HEK293 (cell line): ENCODE results near the gene ZNF33B.

ENCODE experiments used
- CTCF ChIA-PET: fragments of 350-600 bp; formaldehyde crosslinking; extraction: SDS; loops from one replicate; lab custom pipeline; 2021; ENCODE audit warnings: antibody characterized with exemption; lab: Yijun Ruan, JAX
- POLR2A ChIA-PET: fragments of 300-600 bp; formaldehyde crosslinking; extraction: SDS; loops from one replicate; lab custom pipeline; 2020; ENCODE audit warnings: antibody characterized with exemption, inconsistent platforms; lab: Yijun Ruan, JAX
- H3K27ac ChIP-seq: fragments of 200-500 bp; sonication (Bioruptor generic); 2 replicates; pipeline ENCODE4 v1.5.1; 2014; ENCODE audit warnings: low read depth, low read length, control low read depth, inconsistent platforms; ENCODE audit errors: extremely low read depth
- H3K36me3 ChIP-seq, 2 experiments: fragments of 200-500 bp in 1 of 2; sonication (Bioruptor generic) in 1 of 2; 1 replicate in 1 of 2; 2 replicates in 1 of 2; pipeline ENCODE4 v1.5.1; 2014 to 2017; ENCODE audit warnings: inconsistent platforms in 2 of 2, low read length in 2 of 2; ENCODE audit not compliant: control insufficient read depth in 2 of 2, insufficient read depth in 1 of 2
- H3K4me1 ChIP-seq: fragments of 200-500 bp; sonication (Bioruptor generic); 2 replicates; pipeline ENCODE4 v1.5.1; 2014; ENCODE audit warnings: mild to moderate bottlenecking, low read length, inconsistent platforms; ENCODE audit not compliant: control insufficient read depth, insufficient read depth
- H3K4me3 ChIP-seq: 2 replicates; pipeline ENCODE4 v1.5.1; 2011; ENCODE audit warnings: low read depth, mild to moderate bottlenecking, control low read depth, low read length, moderate library complexity
- H3K9me3 ChIP-seq: fragments of 200-500 bp; sonication (Bioruptor generic); 2 replicates; pipeline ENCODE4 v1.5.1; 2014; ENCODE audit warnings: low read depth, low read length, inconsistent platforms; ENCODE audit not compliant: control insufficient read depth, insufficient read depth
- AEBP2 ChIP-seq: fragments of 450-650 bp; formaldehyde crosslinking; IDR thresholded peaks from 2 replicates; pipeline ENCODE4 v1.5.1; 2016; ENCODE audit warnings: missing biosample characterization, missing genetic modification characterization, borderline replicate concordance
- GLIS2 ChIP-seq: fragments of 450-650 bp; formaldehyde crosslinking; IDR thresholded peaks from 2 replicates; pipeline ENCODE4 v1.5.1; 2016; ENCODE audit warnings: missing biosample characterization, missing genetic modification characterization
- KLF10 ChIP-seq: fragments of 450-650 bp; IDR thresholded peaks from 2 replicates; pipeline ENCODE4 v1.5.1; 2018; ENCODE audit warnings: missing biosample characterization, mild to moderate bottlenecking, missing genetic modification characterization
- OVOL3 ChIP-seq: fragments of 450-650 bp; formaldehyde crosslinking; IDR thresholded peaks from 2 replicates; pipeline ENCODE4 v1.5.1; 2016; ENCODE audit warnings: missing biosample characterization, missing genetic modification characterization
- PRDM1 ChIP-seq: fragments of 450-650 bp; formaldehyde crosslinking; IDR thresholded peaks from 2 replicates; pipeline ENCODE4; 2016; ENCODE audit warnings: missing biosample characterization, missing genetic modification characterization
- SCRT2 ChIP-seq: fragments of 450-650 bp; formaldehyde crosslinking; IDR thresholded peaks from 2 replicates; pipeline ENCODE4 v1.5.1; 2016; ENCODE audit warnings: missing biosample characterization, missing genetic modification characterization
- SP3 ChIP-seq: fragments of 450-650 bp; formaldehyde crosslinking; IDR thresholded peaks from 2 replicates; pipeline ENCODE4 v1.5.1; 2016; ENCODE audit warnings: missing biosample characterization, missing genetic modification characterization
- SP7 ChIP-seq: fragments of 450-650 bp; formaldehyde crosslinking; IDR thresholded peaks from 2 replicates; pipeline ENCODE4 v1.5.1; 2016; ENCODE audit warnings: missing biosample characterization, missing genetic modification characterization
- ZBTB8A ChIP-seq: fragments of 450-650 bp; formaldehyde crosslinking; IDR thresholded peaks from 2 replicates; pipeline ENCODE4 v1.5.1; 2016; ENCODE audit warnings: missing biosample characterization, missing genetic modification characterization
- ZFP41 ChIP-seq: fragments of 450-650 bp; formaldehyde crosslinking; IDR thresholded peaks from 2 replicates; pipeline ENCODE4 v1.5.1; 2016; ENCODE audit warnings: missing biosample characterization, missing genetic modification characterization, borderline replicate concordance
- ZNF121 ChIP-seq: fragments of 450-650 bp; formaldehyde crosslinking; IDR thresholded peaks from 2 replicates; pipeline ENCODE4 v1.5.1; 2016; ENCODE audit warnings: missing biosample characterization, missing genetic modification characterization
- ZNF19 ChIP-seq: fragments of 450-650 bp; formaldehyde crosslinking; IDR thresholded peaks from 2 replicates; pipeline ENCODE4; 2016; ENCODE audit warnings: missing biosample characterization, missing genetic modification characterization, low read depth
- ZNF202 ChIP-seq: fragments of 450-650 bp; formaldehyde crosslinking; IDR thresholded peaks from 2 replicates; pipeline ENCODE4 v1.5.1; 2016; ENCODE audit warnings: missing biosample characterization, missing genetic modification characterization, borderline replicate concordance
- ZNF214 ChIP-seq: fragments of 450-650 bp; formaldehyde crosslinking; IDR thresholded peaks from 2 replicates; pipeline ENCODE4 v1.5.1; 2017; ENCODE audit warnings: missing biosample characterization, mild to moderate bottlenecking, missing genetic modification characterization, borderline replicate concordance
- ZNF24 ChIP-seq: fragments of 450-650 bp; formaldehyde crosslinking; IDR thresholded peaks from 2 replicates; pipeline ENCODE4 v1.5.1; 2016; ENCODE audit warnings: missing biosample characterization, missing genetic modification characterization
- ZNF292 ChIP-seq: fragments of 450-650 bp; formaldehyde crosslinking; IDR thresholded peaks from 2 replicates; pipeline ENCODE4 v1.5.1; 2016; ENCODE audit warnings: low read depth, missing biosample characterization, missing genetic modification characterization, borderline replicate concordance
- ZNF311 ChIP-seq: fragments of 450-650 bp; formaldehyde crosslinking; IDR thresholded peaks from 2 replicates; pipeline ENCODE4 v1.5.1; 2017; ENCODE audit warnings: missing biosample characterization, missing genetic modification characterization, borderline replicate concordance
- ZNF354C ChIP-seq: fragments of 450-650 bp; formaldehyde crosslinking; IDR thresholded peaks from 2 replicates; pipeline ENCODE4 v1.5.1; 2016; ENCODE audit warnings: missing biosample characterization, missing genetic modification characterization, low read depth, borderline replicate concordance
- ZNF416 ChIP-seq: fragments of 450-650 bp; formaldehyde crosslinking; IDR thresholded peaks from 2 replicates; pipeline ENCODE4 v1.5.1; 2016; ENCODE audit warnings: missing biosample characterization, missing genetic modification characterization
- ZNF521 ChIP-seq: fragments of 450-650 bp; formaldehyde crosslinking; IDR thresholded peaks from 2 replicates; pipeline ENCODE4 v1.5.1; 2017; ENCODE audit warnings: missing biosample characterization, mild to moderate bottlenecking, missing genetic modification characterization
- ZNF701 ChIP-seq: fragments of 450-650 bp; formaldehyde crosslinking; IDR thresholded peaks from 2 replicates; pipeline ENCODE4 v1.5.1; 2016; ENCODE audit warnings: missing biosample characterization, missing genetic modification characterization
- ZNF768 ChIP-seq: fragments of 450-650 bp; formaldehyde crosslinking; IDR thresholded peaks from 2 replicates; pipeline ENCODE4 v1.5.1; 2018; ENCODE audit warnings: missing biosample characterization, mild to moderate bottlenecking, missing genetic modification characterization
- ZNF837 ChIP-seq: fragments of 450-650 bp; formaldehyde crosslinking; IDR thresholded peaks from 2 replicates; pipeline ENCODE4 v1.5.1; 2016; ENCODE audit warnings: missing biosample characterization, missing genetic modification characterization
- TF ChIP-seq, protein P1 (sequence below): fragments of 450-650 bp; formaldehyde crosslinking; IDR thresholded peaks from 2 replicates; pipeline ENCODE4 v1.5.1; 2017; ENCODE audit warnings: missing biosample characterization, missing genetic modification characterization

The ZNF33B gene

GRCh38 chr10:42646687-42647640, 8.6 kb upstream of the ZNF33B start:
- H3K9me3 ChIP-seq = no peaks in the 10 kb centered on the region
- no peak overlapping the region for H3K27ac ChIP-seq
- ChIA-PET POLR2A (no interaction called here), CTCF (interaction anchor here (0.7 kb wide), 1 partner anchor 295 kb away, joined by 4 read pairs; no protein-coding TSS in a partner anchor)
- H3K4me1 ChIP-seq = no peaks in the 10 kb centered on the region
- H3K36me3 ChIP-seq = no peaks in the 10 kb centered on the region
- TF ChIP-seq ZNF202 (tag by site-specific recombination) (no peak), ZNF292 (no peak), ZNF521 (tag by site-specific recombination) (no peak), ZFP41 (tag by site-specific recombination) (no peak), ZNF701 (no peak), ZNF121 (no peak), ZNF24 (tag by site-specific recombination) (no peak), ZNF311 (tag by site-specific recombination) (no peak), ZNF837 (tag by site-specific recombination) (no peak)
- TF ChIP-seq, all 188 proteins: peak for 0
- no peak overlapping the region for H3K4me3 ChIP-seq

- Histone ChIP-seq H3K4me1 (no peaks in the 10 kb centered on the region), H3K4me3 (no peak overlapping the region), H3K36me3 (no peaks in the 10 kb centered on the region), H3K27ac (no peak overlapping the region), H3K9me3 (no peaks in the 10 kb centered on the region)
- POLR2A ChIA-PET = no interaction called here
- TF ChIP-seq PRDM1 (tag by site-specific recombination) = peak; percentile 24; the same call in 1 of the 2 replicates
- no peak for TF ChIP-seq ZNF354C
- CTCF ChIA-PET = no interaction called here
Measured at GRCh38 chr10:42646214-42646613, 7.8 kb upstream of the ZNF33B start.

DNA sequence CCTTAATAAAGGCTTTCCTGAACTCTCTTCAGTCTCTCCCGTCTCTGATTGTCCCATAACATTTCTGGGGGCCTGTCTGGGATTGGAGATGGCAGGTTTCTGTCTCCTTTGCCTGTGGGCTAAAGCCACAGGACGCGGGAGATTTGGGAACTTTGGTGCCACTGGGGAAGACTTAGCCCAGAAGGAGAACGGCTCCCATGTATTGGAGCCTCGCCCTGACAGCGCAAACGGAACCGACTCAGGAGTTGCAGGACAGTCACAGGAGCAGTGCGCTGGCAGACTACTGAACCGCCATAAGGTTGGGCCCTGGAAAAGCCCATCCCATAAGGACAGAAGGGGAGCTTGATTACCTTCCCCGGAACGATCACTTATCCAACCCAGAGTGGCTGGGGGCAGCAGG, 7.1 kb upstream of the ZNF33B start:
- H3K4me3 ChIP-seq = no peak overlapping the region
- no peaks in the 10 kb centered on the region for H3K4me1 ChIP-seq
- H3K27ac ChIP-seq = no peak overlapping the region
- TF ChIP-seq KLF10 (tag by site-specific recombination) = no peak
- TF ChIP-seq ZNF768 = no peak
- TF ChIP-seq GLIS2 (tag by site-specific recombination) = no peak
- no peak for TF ChIP-seq ZNF416 (tag by site-specific recombination)
- no peak for TF ChIP-seq ZBTB8A (tag by site-specific recombination)
- TF ChIP-seq ZNF521 (tag by site-specific recombination) = no peak
- no peak for TF ChIP-seq ZNF214 (tag by site-specific recombination)
- TF ChIP-seq ZNF311 (tag by site-specific recombination) = no peak
- TF ChIP-seq ZNF19 (tag by site-specific recombination) = no peak
- TF ChIP-seq SCRT2 (tag by site-specific recombination) = no peak
- no peak for TF ChIP-seq SP3
- no peak for TF ChIP-seq OVOL3
- no peak for TF ChIP-seq AEBP2
- TF ChIP-seq, protein P1, sequence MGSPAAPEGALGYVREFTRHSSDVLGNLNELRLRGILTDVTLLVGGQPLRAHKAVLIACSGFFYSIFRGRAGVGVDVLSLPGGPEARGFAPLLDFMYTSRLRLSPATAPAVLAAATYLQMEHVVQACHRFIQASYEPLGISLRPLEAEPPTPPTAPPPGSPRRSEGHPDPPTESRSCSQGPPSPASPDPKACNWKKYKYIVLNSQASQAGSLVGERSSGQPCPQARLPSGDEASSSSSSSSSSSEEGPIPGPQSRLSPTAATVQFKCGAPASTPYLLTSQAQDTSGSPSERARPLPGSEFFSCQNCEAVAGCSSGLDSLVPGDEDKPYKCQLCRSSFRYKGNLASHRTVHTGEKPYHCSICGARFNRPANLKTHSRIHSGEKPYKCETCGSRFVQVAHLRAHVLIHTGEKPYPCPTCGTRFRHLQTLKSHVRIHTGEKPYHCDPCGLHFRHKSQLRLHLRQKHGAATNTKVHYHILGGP = no peak
- TF ChIP-seq SP7 (tag by site-specific recombination) = no peak
- H3K9me3 ChIP-seq = no peaks in the 10 kb centered on the region
- POLR2A ChIA-PET = no interaction called here
- CTCF ChIA-PET = no interaction called here
- H3K36me3 ChIP-seq = no peaks in the 10 kb centered on the region
